ENCODE measurements around the gene NACAD.

The NACAD gene

DNA sequence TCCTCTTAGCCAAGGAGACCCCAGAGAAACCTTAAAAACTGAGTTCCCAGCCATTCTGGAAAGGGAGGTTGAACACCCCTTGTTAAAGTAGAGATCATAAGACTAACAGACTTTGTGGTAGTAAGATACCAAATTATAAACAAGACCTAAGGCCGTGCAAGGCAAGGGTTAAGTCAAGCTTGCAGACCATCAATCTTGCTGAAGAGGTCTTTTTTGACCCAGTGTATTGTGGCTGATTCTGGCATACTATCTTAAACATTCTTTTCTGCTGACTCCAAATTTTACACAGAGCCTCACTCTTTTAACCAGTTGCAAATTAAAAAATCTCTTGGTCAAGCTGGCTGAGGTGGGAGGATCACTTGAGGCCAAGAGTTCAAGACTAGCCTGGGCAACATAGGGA is 23.9 kb upstream of the NACAD start:
- no peak for DNase-seq

DNA sequence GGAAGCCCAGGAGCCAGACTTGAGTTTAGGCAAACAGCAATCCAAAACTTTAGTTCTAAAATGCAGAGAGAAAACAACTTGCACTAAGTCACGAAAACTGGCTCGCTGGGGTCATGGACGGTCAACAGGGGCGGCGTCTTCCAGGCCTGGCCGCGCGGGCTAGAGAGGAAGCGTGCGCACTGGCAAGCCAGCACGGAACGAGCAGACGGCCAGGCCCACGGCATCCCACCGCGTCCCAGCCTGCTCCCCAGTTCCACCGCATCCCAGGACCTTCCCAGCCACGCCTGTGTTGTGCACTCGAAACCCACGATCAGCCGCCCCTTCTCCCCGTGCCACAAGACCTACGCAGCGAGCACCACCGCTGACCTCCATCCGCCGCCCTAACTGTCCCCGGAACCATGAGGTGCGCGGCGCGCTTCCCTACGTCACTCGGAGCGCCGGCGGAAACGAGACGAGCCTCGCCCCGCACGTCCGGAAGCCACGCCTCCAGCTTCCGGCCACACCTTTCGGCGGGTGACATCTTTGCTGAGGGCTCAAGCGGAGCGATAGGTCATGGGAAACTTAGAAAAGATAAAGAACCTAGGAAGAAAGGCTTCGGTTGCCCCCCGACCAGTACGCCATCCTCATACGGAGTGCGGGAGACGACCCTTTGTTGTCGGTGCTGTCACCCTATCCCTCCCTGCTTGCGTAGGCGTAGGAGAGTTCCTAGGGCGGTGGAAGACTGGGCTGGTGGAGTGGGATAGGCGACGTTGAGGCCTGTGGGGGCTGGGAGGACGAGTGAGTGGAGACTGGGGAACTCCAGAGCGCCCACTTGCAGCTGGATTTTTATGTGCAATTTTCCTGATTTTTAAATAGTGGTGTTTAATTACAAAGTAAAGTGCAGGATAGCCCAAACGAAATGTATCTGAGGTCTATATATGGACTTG is 22.8 kb upstream of the NACAD start, which contains the start of gene TBRG4:
Gene TBRG4, minus strand, starts transcription at position 400 of the 926 bp plus-strand sequence. CDS start 2,460 bp downstream, outside the sequence.
- DNase-seq = peak; percentile 94

DNA sequence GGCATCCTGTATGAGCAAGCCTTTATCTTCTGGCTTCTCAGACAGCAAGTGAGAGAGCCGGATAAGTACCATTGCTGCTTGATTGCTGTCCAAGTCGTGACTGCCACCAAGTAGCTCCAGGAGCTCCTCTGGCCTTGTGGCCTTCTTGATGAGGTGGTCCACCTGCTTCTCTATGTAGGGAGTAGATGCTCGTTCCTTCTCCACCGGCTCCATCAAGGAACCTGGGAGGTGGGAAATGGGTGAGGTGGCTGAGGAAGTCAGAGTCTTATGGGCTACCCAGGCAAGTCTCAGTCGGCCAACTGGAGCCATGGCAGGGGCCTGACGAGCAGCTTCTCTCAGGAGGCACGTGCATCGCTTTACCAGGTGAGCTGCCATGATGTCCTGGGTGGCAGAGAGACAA is 20.1 kb upstream of the NACAD start:
- DNase-seq = no peak

GRCh38 chr7:45107356-45107755 is 18.6 kb upstream of the NACAD start:
- DNase-seq = no peak

GRCh38 chr7:45106820-45107219 is 18.1 kb upstream of the NACAD start:
- DNase-seq = no peak

GRCh38 chr7:45105588-45106188 is 16.9 kb upstream of the NACAD start:
- no peak for DNase-seq

DNA sequence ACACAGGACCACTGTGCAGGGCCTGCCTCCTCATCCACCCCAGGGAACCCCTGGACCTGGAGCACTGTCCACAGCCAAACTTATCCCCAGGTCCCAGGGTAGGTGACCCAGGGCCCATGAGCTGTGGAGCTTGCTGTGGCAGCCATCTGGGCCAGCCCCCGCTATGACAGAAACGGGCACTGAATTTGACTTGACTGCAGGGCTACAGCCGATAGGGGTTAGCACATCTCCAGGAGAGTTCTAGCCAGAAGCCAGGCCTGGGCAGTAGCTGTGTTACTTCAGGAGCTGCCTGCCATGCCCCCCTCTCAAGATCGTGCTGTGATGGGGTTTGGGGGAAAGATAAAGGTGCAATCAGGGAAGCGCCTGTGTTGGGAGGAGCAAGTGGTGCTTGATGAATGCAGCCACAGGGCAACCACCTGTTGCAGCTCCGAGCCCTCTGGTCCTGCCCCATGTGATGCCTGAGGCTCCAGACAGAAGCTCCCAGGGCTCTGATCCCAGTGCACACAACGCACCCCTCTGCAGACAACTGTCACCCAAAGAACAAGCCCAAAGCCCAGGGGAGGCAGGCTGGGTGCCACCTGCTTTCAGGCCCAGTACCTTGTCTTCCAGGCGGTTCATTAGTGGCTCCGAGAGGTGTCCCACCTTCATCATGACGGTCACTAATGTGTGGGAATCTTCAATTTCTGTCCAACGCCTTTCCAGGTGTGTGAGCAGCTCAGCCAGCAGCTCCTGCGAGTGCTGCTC is 16.2 kb upstream of the NACAD start:
- DNase-seq = no peak

DNA sequence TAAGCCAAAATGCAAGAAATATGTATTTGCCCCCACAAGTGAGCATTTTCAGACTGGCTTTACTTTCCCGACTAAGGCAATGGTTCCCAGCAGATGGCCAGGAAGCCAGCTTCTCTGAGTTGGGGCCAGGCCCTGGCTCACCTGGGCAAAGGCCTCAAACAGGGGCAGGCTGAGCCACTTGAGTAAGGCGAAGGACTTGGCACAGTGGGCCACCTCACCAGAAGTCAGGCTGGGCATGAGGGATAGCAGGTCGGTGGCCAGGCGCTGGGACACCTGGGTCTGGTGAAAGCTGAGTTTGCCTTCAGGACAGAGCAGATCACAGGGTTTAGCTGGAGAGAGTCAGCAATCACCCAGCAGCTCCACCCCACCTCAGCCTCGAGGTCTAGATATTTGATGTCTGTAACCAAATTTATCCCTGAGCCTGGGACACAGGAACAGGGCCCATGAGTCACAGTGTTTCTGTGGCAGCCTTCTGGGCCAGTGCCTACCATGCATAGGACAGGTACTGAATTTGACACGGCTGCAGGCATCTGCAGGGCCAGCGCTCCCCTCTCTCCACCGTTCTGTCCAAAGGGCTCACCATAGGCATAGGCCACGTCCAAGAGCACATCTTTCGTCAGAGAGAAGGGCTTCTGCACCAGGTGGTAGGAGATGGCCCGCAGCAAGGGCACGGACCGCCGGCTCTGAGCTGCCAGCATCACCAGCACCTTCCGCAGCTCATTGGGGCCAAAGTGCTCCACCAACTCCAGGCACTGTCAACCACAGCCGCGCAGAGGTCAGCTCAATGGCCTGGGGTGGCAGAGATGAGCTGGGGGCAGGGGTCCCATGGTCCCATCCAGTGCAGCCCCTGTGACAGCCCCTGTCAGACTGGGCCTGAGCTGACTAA is 15.4 kb upstream of the NACAD start:
- DNase-seq = no peak

DNA sequence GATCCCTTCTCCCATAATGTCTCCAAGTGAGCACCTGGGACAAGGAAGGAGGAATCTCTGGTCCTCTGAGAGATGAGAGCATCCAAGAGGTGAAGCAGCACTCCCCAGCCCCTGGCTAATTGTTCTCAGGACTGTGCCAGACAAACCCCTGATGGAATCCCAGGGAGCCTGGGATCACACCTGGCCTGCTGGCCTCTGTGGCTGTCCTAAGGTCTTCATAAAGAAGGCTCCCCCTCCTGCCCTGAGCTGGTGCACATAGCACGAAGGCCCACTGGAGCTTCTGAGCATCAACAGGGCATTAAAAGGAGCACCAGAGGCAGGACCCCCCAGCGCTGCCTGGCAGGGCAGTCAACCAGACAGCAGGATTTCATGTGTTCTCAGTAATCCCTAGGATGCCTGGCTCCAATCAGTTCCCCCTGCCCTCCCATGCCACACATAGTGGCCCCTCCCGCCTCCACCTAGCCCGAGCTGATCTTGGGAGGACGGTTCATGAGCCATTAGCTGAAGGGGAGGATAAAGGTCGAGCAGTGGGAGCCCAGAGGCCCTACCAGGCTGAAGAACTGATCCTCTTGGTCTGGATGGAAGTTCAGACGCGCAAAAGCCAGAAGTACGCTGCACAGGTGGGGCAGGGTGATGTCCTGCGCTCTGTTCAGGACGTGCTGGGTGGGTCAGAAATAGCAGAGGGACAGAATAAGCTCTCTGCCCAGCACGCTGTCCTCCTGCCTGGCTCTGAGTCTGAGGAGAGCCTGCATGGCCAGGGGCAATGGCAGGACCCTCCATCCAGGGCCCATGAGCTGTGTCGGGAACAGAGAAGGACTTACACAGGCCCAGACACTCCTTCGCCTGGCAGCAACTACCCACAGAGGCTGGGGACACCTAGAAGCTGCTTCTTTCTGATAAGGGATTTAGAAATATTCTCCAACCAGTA is 14.3 kb upstream of the NACAD start:
- DNase-seq = no peak

GRCh38 chr7:45101748-45102147 is 13.0 kb upstream of the NACAD start:
- DNase-seq = no peak

GRCh38 chr7:45100761-45101480 is 12.2 kb upstream of the NACAD start:
- no peak for DNase-seq

- DNase-seq = no peak
Observed at GRCh38 chr7:45099891-45100760, 11.4 kb upstream of the NACAD start.

GRCh38 chr7:45098983-45099839 is 10.4 kb upstream of the NACAD start:
- no peak for DNase-seq

GRCh38 chr7:45092931-45093235 is 4.1 kb upstream of the NACAD start:
- DNase-seq = no peak

DNA sequence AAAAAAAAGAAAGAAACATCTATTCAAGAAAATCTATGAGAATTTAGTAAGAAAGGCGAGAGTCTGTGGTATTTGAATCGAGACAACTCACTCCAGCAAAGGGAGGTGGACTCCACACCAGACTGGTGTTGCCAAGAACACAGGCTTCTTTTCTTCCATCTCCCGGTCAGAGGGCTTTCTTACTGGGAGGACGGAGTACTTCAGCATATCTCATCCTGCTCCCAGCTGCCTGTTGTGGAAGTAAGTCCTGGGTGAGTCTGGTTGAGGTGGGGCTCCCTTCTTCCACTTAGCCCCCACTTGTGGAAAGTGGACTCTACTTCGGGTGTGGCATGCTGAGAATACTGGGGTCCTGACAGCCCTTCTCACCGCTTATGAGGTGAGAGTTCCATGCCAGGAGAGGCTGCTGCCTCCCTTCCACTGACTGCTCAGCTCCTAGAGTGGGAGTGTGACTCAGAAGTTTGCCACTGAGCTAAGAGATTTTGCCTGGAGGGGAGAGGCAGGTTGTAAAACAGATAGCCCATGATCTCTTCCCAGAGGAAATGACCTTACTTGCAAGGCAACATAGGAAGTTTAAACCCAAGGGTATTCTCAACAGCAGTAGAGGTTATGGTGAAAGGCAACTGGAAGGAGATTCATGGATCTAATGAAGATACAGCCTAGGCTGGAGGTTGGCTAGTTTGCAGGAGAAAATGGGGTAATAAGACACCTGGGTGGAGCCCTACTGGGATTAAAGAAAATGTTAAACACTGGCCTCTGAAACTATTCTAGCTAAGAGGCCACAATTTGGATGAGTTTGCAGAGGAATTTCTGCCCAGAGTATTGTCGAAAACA is 3.5 kb upstream of the NACAD start:
- no peak for DNase-seq

DNA sequence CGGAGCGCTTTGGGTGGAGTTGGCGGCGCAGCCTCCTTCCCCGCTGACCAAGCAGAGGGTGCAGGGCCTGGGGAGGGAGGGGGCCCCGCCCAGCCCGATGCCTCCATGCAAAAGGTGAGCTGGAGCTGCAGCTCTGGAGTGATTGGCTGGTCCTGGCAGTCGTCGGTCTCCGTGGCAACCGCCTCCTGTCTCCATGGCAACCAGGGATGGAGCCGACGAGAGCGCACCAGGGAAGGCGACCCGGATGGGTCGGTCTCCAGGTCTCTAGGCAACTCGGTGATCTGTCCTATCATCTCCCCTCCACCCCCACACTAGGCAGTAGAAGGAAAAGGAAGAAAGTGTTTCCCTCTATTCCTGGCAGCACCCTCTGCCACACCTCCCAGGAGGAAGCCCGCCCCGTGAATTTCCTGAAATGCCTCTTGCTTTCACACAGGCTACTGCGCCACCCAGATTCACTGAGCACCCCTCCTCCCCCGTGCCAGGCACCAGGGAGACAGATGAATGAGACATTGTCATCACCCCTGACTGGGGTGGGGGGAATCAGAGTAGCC is 647 bp upstream of the NACAD start:
- DNase-seq = peak; percentile 74

- DNase-seq = no peak
Observed at GRCh38 chr7:45088146-45088701, 545 bp downstream of the NACAD start.

Data from CD4-positive, alpha-beta T cell treated with Interleukin-17A for 1 hour (primary cell).